CD4-positive, alpha-beta T cell (primary cell): ENCODE measurements around the gene GLB1L3. TPM values are rescaled to one million over a fixed set of nuclear protein-coding genes. Genes with fewer than 3 reads are reported as not detected.

ENCODE experiments used
- ATAC-seq: fragments of 200-7000 bp; cut with Tn5 transposase; one replicate; pipeline ENCODE4 v1.10.0; 2022; ENCODE audit warnings: mild to moderate bottlenecking; ENCODE audit not compliant: poor library complexity
- CTCF ChIA-PET: fragments of 350-600 bp; sonication (Branson Sonifier 250); formaldehyde crosslinking; loops from one replicate; lab custom pipeline; 2021; ENCODE audit warnings: antibody characterized with exemption, inconsistent platforms; lab: Charles Lee
- POLR2A ChIA-PET: fragments of 350-600 bp; sonication (Branson Sonifier 250); formaldehyde crosslinking; loops from one replicate; lab custom pipeline; 2021; ENCODE audit warnings: antibody characterized with exemption, inconsistent platforms; lab: Charles Lee
- DNase-seq, 14 experiments: peaks; one replicate each; pipeline ENCODE4 v3.0.0-alpha.2; 2013 to 2020; ENCODE audit warnings: mixed read lengths in 2 of 14
- H3K27ac ChIP-seq, 2 donors: one replicate each; pipeline versions ENCODE4 v1.5.1 to v1.7.0; 2013; ENCODE audit warnings: low read length in 2 of 2, low read depth in 1 of 2, mild to moderate bottlenecking in 1 of 2
- H3K27me3 ChIP-seq, 2 experiments: 1 replicate in 1 of 2; 2 replicates in 1 of 2; pipeline versions ENCODE4 v1.6.1 to v1.7.0; 2013; ENCODE audit warnings: low read length in 2 of 2, control low read depth in 1 of 2, mild to moderate bottlenecking in 1 of 2, moderate library complexity in 1 of 2; ENCODE audit not compliant: insufficient read depth in 2 of 2, control insufficient read depth in 1 of 2
- H3K36me3 ChIP-seq: one replicate; pipeline ENCODE4 v1.6.1; 2013; ENCODE audit warnings: low read length, control low read depth; ENCODE audit not compliant: insufficient read depth
- H3K4me1 ChIP-seq: one replicate; pipeline ENCODE4 v1.6.1; 2013; ENCODE audit warnings: low read length, control low read depth; ENCODE audit not compliant: insufficient read depth
- H3K4me3 ChIP-seq: one replicate; pipeline ENCODE4 v1.5.1; 2013; ENCODE audit warnings: mild to moderate bottlenecking, low read length, moderate library complexity
- H3K9me3 ChIP-seq, 2 experiments: 1 replicate in 1 of 2; 2 replicates in 1 of 2; pipeline versions ENCODE4 v1.6.1 to v1.7.0; 2013; ENCODE audit warnings: low read length in 2 of 2, mild to moderate bottlenecking in 2 of 2, control low read depth in 1 of 2, moderate library complexity in 1 of 2; ENCODE audit not compliant: control insufficient read depth in 1 of 2, insufficient read depth in 1 of 2
- H3K27ac Mint-ChIP-seq: one replicate; pipeline ENCODE4 v1.8.0; 2020; ENCODE audit warnings: mixed read lengths
- H3K27me3 Mint-ChIP-seq: one replicate; pipeline ENCODE4 v1.8.0; 2021; ENCODE audit warnings: mixed read lengths
- H3K36me3 Mint-ChIP-seq: one replicate; pipeline ENCODE4 v1.8.0; 2021; ENCODE audit warnings: low read depth, mixed read lengths
- H3K4me1 Mint-ChIP-seq: one replicate; pipeline ENCODE4 v1.8.0; 2021; ENCODE audit warnings: low read depth, mixed read lengths
- H3K4me3 Mint-ChIP-seq: one replicate; pipeline ENCODE4 v1.8.0; 2020; ENCODE audit warnings: mild to moderate bottlenecking, mixed read lengths
- H3K9me3 Mint-ChIP-seq: one replicate; pipeline ENCODE4 v1.8.0; 2020; ENCODE audit warnings: mixed read lengths
- CTCF ChIP-seq: fragments of 200-600 bp; IDR thresholded peaks from one replicate; pipeline ENCODE4 v1.8.0; 2022; ENCODE audit warnings: antibody characterized with exemption, mild to moderate bottlenecking
- intact Hi-C, 2 experiments: fragments of 100-400 bp; cut with DNase I in 1 of 2; cut with micrococcal nuclease in 1 of 2; formaldehyde crosslinking; loops; one replicate each; pipeline versions ENCODE4 v1.15.1 to v1.9.0; 2023 to 2025; cut with DNase I, micrococcal nuclease
- total RNA-seq, 174 experiments: library from RNA in 2 of 174; stranded (reverse) in 2 of 174; gene quantifications; one replicate each; pipeline ENCODE4 v1.2.3 and lab custom pipeline; 2021 to 2026

GLB1L3 gene
- total RNA-seq, 2 experiments from 2014 or later, result 1.3 to 1.5 TPM

- Histone ChIP-seq H3K4me3 (no peak overlapping the region), H3K9me3 (peaks cover 3 to 8% of the 10 kb centered on the region in 2 experiments), H3K27me3 (no peaks in the 10 kb centered on the region), H3K36me3 (no peaks in the 10 kb centered on the region), H3K4me1 (no peaks in the 10 kb centered on the region), H3K27ac (no peak overlapping the region)
- intact Hi-C loops, result no loop called here
- POLR2A ChIA-PET, result no interaction called here
- Mint-ChIP-seq H3K27me3 (peaks cover 4% of the 10 kb centered on the region), H3K4me1 (no peaks in the 10 kb centered on the region), H3K36me3 (peaks cover 5% of the 10 kb centered on the region), H3K4me3 (no peak overlapping the region), H3K9me3 (peaks cover 3% of the 10 kb centered on the region), H3K27ac (no peak overlapping the region)
- TF ChIP-seq CTCF, result no peak
- ATAC-seq (no peak), DNase-seq (no peak)
- CTCF ChIA-PET, result no interaction called here
Measured at GRCh38 chr11:134312223-134312622, 36.0 kb downstream of the GLB1L3 start.

DNA sequence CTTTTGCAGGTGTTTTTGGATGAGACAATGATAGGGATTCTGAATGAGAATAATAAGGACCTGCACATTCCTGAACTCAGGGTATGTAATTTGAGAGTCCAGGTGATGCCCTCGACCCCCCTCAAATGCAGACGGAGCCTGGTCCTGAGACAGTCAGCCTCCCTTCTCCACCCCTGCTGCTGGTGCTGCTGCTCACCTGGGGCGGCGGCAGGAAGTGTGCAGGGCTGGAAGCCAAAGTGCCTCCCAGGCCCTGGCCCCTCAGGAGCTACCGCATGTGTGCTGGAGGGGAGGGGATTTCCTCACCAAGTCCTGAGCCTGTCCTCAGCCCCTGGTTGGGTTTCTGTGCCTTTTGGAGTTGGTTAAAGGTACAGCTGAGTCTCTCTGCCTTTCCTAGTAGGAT, 36.6 kb downstream of the GLB1L3 start:
- H3K36me3 Mint-ChIP-seq, result peaks cover 6% of the 10 kb centered on the region
- intact Hi-C loops, result no loop called here
- ChIA-PET CTCF (no interaction called here), POLR2A (no interaction called here)
- ATAC-seq (no peak), DNase-seq (no peak)
- H3K9me3 ChIP-seq, result peaks cover 3 to 14% of the 10 kb centered on the region in 2 experiments
- no peaks in the 10 kb centered on the region for H3K27me3 ChIP-seq
- no peak overlapping the region for H3K4me3 ChIP-seq
- H3K4me1 Mint-ChIP-seq, result no peaks in the 10 kb centered on the region
- TF ChIP-seq CTCF, result no peak
- no peak overlapping the region for H3K4me3 Mint-ChIP-seq
- no peaks in the 10 kb centered on the region for H3K36me3 ChIP-seq
- no peak overlapping the region for H3K27ac ChIP-seq
- no peaks in the 10 kb centered on the region for H3K4me1 ChIP-seq
- no peak overlapping the region for H3K27ac Mint-ChIP-seq
- H3K27me3 Mint-ChIP-seq, result peaks cover 4% of the 10 kb centered on the region
- H3K9me3 Mint-ChIP-seq, result peaks cover 4% of the 10 kb centered on the region

- Mint-ChIP-seq H3K9me3 (peaks cover 7% of the 10 kb centered on the region), H3K27me3 (peaks cover 4% of the 10 kb centered on the region), H3K4me3 (no peak overlapping the region), H3K36me3 (peaks cover 10% of the 10 kb centered on the region), H3K4me1 (no peaks in the 10 kb centered on the region), H3K27ac (no peak overlapping the region)
- ChIA-PET CTCF (no interaction called here), POLR2A (no interaction called here)
- ATAC-seq, result no peak
- no peak for DNase-seq
- Histone ChIP-seq H3K9me3 (peaks cover 3 to 19% of the 10 kb centered on the region in 2 experiments), H3K27ac (no peak overlapping the region), H3K4me3 (no peak overlapping the region), H3K36me3 (no peaks in the 10 kb centered on the region), H3K4me1 (no peaks in the 10 kb centered on the region), H3K27me3 (no peaks in the 10 kb centered on the region)
- no peak for TF ChIP-seq CTCF
- intact Hi-C loops, result no loop called here
Measured at GRCh38 chr11:134313379-134313778, 37.2 kb downstream of the GLB1L3 start.
